HG03521 (cell line): ENCODE data around the gene AKAP6.

ENCODE experiments used
- ATAC-seq: cut with Tn5 transposase; IDR thresholded peaks from one replicate; pipeline ENCODE4 v1.9.1; 2021; ENCODE audit warnings: mild to moderate bottlenecking, moderate library complexity; ENCODE audit not compliant: unreplicated experiment

Gene AKAP6

DNA sequence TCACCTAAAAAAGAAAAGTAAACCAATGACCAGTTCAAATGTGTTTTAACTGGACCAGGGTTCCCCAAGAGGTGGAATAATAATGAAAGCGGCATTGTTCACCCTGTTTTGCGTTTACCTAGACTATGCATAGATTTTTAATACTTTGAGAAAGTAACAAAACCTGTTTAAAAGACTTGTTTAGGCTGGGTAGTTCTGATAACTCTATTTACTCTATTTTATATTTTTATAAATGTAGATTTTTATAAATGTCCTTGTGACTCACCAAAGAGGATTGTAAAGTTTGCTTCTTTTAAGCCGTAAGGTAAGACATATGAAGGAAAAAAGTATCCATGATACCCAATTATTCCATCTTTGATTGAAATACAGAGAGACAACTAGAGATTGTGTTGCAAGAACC lies 321.6 kb downstream of the AKAP6 start:
- ATAC-seq, result no peak

DNA sequence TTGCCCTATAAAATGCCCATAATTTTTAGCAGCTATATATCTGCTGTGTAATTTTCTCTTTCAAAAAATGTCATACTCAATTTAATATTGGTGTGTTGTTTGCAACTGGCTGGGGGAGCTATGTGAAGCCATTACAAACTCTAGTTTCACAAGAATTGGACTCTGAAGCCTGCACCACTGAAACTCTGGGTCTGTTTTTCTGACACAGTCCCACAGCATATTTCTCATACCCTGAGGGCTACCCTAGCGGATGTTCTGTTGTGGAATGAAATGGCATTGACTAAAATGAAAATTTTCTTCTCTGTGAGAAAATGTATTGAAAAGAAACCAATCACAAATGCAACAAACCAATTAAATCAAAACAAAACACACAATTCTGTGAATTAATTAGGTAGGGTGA lies 325.0 kb downstream of the AKAP6 start:
- ATAC-seq, result no peak

DNA sequence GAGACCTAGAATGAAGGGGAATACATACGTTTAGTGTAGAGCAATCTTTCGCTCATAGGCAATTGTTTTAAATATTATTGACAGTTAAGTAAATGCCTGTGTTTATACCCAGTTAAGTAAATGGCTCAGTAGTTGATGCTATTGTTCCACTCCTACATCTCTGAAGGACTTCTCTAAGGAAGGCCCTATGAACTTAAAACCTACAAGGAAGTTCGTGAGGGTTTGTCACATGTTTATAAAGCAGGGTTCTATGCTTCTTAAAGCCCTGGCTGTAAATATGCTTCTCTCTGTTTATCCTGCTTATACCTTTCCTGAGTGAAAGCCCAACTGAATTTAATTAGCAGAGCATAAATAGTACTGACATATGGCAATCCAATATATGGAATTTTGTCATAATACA lies 327.5 kb downstream of the AKAP6 start:
- no peak for ATAC-seq

DNA sequence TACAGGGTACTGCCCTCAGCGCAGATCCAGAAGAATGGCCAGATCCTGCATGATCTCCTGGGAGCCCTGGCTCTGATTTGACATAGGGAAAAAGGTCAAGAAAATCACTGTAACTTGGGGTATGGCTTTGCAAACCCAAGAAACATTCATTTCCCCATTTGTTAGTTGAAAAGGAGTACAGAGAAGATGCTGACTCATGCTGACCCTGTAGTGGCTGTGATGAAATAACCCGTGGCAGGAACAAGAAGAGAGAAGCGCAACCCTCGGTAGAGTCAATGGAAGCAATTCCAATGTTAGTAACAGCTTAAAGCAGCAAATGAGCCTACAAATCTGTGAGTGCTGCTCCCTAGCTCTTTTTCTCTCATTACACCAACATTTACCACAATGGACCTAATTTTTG lies 328.0 kb downstream of the AKAP6 start:
- ATAC-seq, result no peak

DNA sequence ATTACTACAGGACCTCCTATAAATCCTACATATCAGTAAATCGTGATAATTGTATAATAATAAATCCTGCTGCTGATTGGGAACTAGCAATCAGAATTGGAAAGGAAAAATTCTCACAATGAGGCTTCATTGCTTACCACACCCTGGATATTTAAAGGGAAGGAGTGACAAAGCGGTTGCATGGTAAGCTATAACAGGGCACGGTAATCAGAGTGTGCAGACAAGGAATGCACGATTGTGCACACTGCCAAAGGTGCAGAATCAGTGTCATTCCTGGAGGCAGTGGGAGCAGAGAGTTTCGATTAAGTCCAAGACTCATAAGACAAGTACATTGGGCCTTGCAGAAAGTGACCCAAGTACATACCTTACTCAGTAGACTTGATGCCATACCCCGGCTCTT lies 332.1 kb downstream of the AKAP6 start:
- no peak for ATAC-seq

DNA sequence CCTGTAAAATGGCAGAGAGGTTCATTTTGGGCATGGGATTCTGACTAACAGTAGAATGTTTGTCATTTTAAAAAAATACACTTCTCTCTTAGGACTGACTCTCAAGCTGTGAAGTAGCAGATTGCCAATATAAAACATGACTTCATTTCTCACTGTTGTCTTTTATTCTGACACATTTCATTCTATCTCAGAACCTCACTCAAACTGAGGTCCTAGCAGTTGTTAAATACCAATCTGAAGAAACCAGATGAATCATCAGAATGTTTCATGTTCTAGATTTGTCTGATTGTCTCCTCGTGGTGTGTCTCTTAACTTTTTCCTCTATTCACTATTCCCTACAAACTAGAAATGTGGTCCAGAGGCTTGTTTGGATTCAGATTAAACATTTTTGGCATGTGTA lies 333.1 kb downstream of the AKAP6 start:
- no peak for ATAC-seq

DNA sequence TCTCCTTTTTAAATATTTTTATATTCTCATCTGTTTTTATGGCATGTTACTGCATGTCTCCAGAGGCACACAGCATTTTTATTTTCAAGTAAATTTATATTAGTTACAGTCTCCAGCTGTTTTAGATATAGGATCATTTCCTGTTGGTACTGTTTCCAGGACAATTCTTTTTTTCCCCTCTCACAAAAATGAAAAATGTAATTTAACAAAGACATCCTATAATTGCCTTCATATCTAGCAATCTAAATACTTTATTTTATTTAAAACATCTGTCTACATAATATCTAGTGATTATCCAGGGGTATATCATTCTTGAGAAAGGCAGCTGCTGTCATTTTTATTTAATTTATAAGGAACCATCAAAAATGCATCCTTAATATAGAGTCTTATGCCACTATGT lies 337.2 kb downstream of the AKAP6 start:
- no peak for ATAC-seq

DNA sequence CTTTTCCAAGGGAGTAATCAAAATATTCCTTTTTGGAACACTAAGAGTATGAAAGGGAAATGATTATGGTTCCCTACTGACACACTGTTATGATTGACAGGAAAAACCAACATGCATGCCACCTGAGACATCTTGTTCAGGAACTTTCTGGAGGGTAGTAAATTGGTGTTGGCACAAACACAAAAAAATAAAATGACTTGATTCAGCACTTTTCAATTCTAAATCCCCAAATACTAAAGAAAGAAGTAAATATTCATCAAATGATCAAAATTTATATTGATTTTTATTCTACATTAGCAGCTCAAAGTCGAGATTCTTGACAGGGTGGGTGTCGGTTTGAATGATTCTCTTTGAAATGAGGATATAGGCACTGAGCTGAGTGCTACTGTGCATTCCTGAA lies 338.2 kb downstream of the AKAP6 start:
- no peak for ATAC-seq

DNA sequence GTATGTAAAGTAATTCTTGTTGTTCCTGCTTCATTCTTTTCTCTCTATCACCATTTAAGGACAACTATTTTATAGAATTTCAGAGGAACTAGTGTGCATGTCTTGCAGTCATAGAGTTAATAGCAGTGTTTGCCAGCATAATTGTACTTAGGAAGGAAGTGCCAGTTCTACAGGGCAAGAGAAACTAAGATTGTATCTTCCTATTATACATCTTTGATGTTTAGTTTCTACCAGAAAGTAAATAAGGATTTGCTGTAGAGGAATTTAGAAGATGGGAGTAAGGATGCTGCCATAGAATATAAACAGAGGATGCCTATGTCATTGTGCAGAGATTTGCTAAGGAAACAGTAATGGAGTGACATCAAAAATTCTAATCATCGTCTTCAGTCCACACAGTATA lies 338.7 kb downstream of the AKAP6 start:
- no peak for ATAC-seq

DNA sequence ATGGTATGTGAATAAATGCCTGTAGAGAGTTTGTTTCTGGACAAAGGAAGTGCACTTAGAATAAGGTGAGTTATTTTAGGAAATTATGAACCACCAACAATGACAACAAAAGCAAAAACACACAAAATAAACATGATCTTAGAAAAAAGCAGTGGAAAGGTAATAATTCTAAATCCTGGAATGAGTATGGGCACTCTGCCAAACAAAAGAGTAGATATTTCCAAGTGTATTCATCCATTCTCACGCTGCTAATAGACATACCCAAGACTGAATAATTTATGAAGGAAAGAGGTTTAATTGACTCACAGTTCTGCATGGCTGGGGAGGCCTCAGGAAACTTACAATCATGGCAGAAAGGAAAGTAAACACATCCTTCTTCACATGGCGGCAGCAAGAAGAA lies 340.3 kb downstream of the AKAP6 start:
- no peak for ATAC-seq

DNA sequence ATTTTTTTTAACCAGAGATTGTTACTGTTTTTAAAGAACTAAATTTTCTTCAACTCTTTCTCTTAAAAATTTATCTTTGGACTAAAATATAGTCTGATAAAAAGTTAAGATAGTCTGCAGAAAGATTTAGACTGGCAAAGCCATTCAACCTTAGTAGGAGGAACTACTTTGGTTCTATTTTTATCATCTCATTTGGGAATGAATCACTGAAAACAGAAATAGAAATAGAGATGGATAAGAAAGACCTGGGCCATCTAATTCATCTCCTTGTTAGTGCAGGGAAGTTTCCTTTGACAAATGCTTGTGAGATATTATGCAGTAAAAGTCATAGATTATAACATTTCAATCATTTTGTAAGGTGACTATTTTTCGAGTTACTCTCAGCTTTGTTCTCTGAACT lies 346.3 kb downstream of the AKAP6 start:
- no peak for ATAC-seq

DNA sequence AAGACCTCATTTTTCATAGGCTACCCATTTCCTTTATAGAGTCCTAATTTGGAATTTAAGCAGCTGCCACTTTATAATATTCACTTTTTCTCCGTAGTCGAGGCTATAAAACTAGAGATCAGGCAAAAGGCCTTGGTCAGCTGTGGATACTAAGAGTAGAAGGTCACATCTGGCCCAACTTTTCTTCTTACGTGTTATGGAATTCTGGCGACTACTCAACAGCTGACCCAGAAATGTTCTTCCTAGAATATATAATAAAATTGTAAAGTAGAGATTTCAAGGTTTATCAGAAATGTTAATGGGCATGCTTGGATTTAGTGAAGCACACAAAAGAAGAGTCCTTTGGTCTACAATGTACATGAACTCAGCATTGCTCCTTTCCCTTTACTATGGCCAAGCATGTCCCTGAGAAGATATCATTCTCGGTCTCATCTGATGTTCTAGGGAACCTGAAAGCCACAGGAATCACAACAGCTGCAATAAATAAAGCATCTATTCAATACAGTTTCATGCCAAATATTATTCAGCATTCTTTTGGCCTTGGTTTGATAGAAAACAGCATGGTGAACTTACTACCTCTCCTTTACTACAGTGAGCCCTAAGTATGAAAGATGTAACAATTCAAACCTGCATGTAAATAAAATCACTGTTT lies 348.2 kb downstream of the AKAP6 start:
- ATAC-seq, result no peak

DNA sequence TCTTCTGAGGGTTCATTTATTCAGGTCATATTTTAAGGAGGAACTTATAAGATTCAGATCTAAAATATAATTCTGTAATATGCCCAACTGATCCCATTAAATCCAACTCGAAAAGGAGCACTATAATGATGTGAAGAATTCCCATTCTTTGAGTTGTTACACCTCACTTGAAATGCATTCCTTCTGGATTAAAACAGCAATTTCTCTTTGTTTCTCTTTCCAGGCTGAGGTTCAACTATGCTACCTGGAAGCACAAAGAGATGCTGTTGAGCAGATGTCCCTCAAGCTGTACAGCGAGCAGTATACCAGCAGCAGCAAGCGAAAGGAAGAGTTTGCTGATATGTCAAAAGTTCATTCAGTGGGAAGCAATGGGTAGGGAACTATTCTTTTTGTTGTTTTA lies 349.0 kb downstream of the AKAP6 start:
- ATAC-seq, result no peak

DNA sequence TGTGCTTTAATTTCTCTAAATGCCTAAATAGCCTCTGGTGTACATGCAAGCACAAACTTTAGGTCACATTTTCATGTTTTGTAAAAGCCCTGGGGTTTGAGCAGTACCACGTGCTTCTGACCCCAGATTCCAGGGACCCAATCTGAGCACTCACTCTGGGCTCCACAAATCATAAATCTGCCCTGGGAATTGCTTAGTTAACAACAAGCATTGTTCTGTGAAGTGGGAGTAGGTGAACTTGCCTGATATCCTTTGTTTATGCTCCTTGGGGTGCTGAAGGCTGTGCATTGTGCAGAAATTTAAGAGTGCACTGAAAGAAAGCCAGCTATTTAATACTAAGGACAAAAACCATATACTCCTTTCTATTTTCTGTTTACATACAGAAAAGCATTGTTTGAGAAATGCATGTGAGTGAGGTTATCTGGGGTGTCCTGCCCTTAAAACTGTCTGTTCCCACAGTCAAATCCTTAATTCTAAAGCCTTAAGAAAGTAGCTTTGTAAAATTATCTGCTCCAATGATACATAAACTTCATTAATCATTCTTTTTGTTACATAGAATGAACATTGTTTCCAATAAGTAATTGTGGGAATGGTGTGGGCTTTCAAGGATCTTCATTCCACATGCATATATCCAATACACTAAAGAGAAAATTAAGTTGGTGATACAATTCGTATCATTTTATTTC lies 351.0 kb downstream of the AKAP6 start:
- no peak for ATAC-seq

DNA sequence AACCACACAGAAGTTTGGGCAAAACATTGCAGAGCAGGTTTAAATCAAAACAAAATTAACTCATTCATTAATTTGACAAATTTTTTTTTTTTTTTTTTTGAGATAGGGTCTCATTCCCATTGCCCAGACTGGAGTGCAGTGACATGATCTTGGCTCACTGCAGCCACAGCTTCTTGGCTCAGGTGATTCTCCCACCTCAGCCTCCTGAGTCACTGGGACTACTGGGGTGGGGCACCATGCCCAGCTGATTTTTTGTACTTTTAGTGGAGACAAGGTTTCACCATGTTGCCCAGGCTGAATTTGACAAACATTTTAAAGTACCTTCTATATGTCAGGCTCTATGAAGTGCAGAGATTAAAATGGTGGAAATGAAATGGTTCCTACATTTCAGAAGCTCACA lies 352.5 kb downstream of the AKAP6 start:
- ATAC-seq, result no peak

DNA sequence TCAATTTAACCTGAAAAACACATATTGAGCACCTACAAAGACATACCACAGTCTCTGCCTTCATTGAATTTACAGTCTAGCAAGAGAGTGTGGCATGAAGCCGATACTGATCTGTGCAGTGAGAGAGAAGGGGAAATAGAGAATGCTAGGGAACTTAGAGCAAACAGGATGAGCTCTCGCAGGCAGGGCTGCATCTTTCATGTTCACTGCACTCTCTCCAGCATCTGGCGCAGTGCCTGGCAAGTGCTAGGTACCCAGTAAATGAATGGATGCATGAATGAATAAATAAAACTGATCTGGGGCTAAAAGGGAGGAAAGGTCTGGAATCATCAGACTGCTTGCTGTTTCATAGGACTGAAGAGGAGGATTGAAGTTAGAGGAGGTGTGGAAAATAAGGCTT lies 353.1 kb downstream of the AKAP6 start:
- ATAC-seq, result no peak

DNA sequence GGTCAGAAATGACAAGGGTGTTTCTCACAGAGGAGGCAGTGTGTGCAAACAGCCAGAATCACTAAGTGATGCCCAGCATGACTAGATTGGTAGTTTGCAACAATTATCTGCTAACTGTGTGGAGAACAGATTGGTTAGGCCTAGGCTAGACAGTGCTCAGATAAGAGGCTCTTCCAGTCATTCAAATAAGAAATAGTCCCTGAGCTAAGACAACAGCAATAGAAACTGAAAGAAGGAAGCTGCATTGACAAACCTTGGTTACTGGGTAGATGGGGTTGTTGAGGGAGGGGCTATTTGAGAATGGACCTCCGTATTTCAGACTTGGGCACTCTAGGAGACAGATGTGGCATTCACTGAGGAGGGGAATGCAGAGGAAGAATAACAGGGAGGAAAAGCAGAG lies 354.6 kb downstream of the AKAP6 start:
- no peak for ATAC-seq

DNA sequence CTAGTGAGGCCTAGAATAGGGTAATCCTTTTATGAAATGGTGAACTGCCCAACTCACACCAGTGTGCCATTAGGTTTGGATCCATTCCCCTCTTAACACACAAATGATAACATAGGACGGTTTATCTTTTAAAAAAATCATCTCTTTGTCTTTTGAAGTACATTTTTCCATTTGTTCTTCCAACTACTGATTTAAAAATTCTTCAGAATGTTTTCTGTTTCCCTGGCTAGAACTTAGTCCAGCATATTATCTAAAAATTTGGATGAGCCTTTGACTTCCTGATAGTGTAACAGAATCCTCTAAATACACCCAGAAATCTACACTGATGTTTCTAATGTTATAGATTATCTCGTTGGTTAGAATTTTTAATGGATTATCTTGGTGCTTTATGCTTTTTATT lies 359.8 kb downstream of the AKAP6 start:
- no peak for ATAC-seq

DNA sequence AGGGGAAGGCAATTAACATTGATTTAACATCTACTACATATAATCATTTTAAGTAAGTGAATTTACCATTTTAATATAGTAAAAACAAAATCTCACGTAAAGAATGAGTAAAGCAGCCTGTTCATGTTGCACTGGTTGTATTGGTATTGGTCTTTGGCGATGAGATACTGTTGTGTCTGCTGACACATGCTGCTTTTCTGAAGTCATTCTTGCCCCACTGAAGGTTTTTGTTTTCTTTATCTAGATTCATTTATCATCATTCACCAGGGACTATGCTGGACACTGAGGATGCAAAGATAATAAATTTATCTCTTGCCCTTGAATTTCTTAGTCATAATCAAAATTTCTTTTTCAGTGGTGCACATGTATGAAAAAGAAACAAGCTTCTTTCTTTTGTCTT lies 363.3 kb downstream of the AKAP6 start:
- no peak for ATAC-seq

DNA sequence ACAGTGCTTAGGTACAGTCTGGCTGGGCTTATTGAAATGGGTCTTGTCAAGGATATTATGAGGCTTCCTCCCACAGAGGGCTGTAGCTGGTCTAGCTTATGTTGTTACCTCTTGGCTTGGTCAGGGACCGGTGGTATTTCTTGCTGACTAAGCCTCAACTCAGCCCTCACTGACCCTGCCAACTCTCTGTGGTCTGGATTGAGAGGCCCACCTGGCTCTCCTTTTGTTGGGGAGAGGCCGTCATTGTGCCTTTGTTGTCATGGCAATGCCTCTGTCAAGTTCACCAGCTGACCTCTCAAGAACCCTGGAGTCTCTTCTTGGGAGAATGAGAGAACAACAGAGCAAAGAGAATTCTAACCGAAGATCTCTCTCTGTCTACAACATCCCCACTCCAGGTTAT lies 364.0 kb downstream of the AKAP6 start:
- no peak for ATAC-seq

DNA sequence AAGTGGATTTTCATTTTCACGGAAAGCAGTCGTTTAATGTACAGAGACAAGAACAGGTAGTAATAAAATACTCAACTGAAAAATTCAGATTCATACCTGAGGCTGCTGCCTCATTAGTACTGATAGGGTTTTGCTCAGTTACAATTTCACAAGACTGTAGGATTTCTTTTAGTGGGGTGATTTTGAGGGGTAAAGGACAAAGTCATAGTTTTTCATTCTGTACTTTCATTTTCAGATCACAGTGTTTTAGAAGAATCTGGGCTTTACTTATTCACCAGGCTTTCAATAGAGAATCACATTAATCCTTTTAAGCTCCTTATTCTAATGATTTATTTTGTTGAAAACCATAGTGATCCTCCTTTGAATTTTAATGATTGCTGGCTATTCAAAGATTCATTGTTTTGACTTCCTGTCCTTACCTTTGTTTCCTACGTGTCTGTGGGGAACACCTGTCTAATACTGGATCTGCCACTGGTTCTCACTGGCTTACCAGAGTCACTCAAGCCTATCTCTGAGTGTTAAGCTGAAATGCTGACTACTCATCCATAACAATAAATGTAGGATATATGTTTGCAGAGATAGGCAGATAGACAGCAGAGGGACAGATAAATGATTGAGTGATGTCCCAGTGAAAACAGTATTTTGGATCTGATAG lies 365.8 kb downstream of the AKAP6 start:
- ATAC-seq, result no peak

DNA sequence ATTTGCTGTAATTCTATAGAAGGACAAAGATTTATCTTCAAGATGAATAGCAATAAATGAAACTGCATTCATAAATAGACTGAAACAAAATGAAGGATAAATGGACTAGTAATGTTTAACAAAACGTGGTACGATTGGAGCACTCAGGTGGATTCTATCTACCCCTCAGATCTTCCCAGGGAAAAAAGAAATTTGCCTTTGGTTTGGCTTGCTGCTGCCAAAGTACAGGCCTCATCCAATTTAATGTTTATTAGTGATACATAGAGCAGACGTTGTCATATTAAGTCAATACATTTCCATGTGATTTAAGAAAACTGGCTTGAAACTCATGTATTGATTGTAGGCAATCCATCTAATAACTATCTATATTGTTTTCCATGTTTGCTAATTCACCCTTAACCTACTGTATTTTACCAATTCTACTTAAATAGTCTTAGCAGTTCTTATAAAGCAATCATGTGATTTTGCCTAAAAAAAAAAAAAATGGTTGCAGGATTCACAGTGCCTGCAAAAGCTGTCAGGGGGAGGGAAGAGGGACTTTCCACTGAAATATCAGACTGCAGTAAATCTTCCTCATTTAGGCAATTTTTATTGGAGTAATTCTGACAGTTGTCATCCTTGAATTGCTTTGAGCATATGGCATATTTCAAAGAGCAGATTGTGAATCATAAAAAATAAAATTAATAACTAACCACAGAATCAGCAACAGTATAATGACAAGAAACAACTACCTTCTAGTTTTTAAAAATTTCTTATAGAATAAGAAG lies 367.4 kb downstream of the AKAP6 start:
- no peak for ATAC-seq
